Putamen (tissue), 1 donor: ENCODE results near the gene RTBDN.

ENCODE experiments used
- DNase-seq: peaks from one replicate; pipeline ENCODE4 v3.0.0-alpha.2; 2016; ENCODE audit warnings: low spot score

The RTBDN gene

DNA sequence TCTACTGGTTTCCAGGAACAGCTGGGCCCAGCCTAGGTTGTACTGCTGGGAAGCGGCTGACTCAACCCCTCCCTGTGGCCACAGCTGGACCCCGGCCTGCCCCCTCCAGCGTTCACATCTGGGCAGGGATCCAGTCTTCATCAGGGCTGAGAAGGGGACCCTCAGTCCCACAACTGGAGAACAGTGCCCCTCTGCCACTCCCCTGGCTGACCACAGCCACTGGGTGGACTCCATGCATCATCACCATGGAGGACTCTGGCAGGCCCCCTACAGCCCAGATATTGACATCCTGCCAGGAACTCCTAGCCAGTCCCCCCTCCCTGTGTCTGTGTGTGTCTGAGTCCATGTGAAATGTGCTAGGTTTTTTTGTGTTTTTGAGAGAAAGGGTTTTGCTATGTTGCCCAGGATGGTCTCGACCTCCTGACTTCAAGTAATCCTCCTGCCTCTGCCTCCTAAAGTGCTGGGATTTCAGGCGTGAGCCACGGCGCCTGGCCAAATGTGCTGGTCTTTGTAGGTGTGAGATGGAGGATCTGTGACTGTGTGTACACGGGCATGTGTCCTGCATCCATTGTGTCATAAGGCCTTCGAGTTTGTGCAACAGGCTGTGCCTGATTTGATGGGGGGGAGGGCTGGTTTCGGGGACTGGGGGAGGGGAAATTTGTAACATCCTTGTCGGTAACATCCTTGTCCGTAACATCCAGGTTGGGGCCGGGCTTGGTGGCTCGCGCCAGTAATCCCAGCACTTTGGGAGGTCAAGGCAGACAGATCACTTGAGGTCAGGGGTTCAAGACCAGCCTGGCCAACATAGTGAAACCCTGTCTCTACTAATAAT is 55.0 kb downstream of the RTBDN start:
- no peak for DNase-seq

DNA sequence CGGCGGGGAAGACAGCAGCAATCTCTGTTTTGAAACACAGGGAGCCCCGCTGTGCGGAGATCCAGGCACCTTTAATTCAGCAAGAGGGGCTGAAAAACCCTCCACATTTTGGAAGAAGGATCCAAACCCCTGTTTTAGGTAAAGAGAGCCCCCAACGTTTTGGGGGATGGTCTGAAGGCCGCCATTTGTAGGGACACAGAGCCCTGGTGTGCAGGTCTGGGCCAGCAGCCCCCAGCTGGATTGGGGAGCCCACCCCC is 55.5 kb downstream of the RTBDN start:
- no peak for DNase-seq

DNA sequence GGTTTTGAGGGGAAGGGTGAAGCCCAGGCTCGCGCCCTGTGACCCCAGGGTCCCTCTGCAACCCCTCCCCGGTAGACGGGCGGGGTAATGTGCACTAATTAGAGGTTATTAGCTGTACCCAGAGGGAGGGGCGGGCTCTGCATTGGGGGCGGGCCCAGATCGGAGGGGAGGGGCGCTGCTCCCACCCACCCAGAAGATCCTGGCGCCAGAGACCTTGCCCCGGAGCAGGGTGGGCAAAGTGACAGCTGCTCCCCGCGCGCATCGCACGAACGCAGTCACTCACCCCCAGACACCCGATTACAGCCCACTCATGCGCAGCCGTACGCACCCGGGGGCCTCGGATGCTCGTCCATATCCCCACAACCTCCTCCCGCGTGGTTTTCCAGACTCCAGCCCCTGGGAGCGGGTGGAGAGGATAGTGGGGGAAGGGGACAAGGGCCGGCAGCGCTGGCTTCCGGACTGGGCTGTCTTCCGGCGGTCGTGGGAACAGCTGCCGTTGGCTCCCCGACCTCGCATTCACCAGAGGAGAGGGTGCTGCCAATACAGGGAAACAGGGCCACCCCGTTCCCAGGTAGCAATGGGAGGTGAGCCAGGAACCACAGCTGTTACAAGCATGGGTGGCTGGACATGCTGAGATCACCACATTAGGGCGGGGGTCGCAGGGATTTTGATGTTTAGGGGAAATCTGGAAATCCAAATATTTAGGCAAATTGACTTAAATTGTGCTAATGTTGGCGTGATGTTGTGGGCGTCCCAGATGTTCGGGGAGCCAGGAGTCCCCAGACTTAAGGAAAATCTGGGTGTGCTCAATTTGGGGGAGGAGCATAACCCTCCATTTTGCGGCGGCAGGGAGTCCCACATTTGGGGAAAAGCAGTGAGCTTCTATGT is 56.1 kb downstream of the RTBDN start:
- DNase-seq = no peak

DNA sequence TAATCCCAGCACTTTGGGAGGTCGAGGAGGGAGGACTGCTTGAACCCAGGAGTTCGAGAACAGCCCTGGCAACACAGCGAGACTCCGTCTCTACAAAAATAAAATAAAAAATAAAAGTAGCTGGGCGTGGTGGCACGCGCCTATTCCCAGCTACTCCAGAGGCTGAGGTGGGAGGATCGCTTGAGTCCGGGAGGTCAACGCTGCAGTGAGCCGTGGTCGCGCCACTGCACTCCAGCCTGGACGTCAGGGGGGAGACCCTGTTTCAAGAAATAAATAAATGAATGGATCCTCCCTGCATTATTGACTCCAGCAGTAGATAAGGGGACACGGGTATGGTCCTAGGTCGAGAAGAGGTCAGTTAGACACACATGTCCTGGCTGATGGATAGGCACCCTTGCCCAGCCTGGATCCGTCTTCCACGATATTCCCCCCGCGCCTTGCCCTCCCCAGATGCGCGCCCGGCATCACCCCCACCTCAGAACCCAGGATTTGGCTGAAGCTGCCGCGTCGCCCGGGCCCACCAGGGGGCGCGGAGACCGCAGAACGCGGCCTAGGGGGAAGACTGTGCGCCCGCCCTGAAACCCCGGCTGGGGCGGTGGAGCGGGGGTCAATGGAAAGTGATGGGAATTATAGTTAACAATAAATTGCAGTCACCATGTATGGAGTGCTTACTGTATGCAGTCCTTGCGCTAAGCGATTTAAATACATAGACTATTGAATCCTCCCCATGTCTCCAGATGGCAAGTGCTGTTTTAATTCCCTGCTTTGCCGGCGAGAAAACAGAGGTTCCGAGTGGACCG is 57.0 kb downstream of the RTBDN start:
- peak; percentile 75 for DNase-seq
